K562 (cell line): ENCODE results near the gene NPPC. TPM values are rescaled to one million over a fixed set of nuclear protein-coding genes. Genes with fewer than 3 reads are reported as not detected.
A peak's percentile ranks its signal among the peaks of the same experiment; 100 is the strongest.

Source experiments
- AFF4 ChIP-seq: sonication (generic); formaldehyde crosslinking; IDR thresholded peaks from 2 replicates; pipeline ENCODE4 v1.8.0; 2023; ENCODE audit warnings: mild to moderate bottlenecking, missing genetic modification reagents
- ESRRA ChIP-seq: fragments of 450-650 bp; IDR thresholded peaks from 2 replicates; pipeline ENCODE4 v1.6.1; 2014; ENCODE audit warnings: low read depth, mild to moderate bottlenecking, moderate library complexity, borderline replicate concordance
- ILK ChIP-seq: fragments of 450-650 bp; IDR thresholded peaks from 2 replicates; pipeline ENCODE4 v1.6.1; 2016; ENCODE audit warnings: missing genetic modification characterization, low read depth, mild to moderate bottlenecking, missing compliant biosample characterization, moderate library complexity, borderline replicate concordance
- KDM4B ChIP-seq, 2 experiments: fragments of 450-650 bp in 1 of 2; sonication (generic) in 1 of 2; IDR thresholded peaks; 2 replicates each; pipeline ENCODE4 v1.6.1; 2016 to 2017; ENCODE audit warnings: borderline replicate concordance in 2 of 2, antibody characterized with exemption in 1 of 2, low read depth in 1 of 2, mild to moderate bottlenecking in 1 of 2
- NEUROD1 ChIP-seq: fragments of 150-350 bp; IDR thresholded peaks from 2 replicates; pipeline ENCODE4 v1.6.1; 2014; ENCODE audit warnings: borderline replicate concordance, low read length, low read depth; ENCODE audit not compliant: partially characterized antibody
- SLC30A9 ChIP-seq: fragments of 250-450 bp; sonication (Bioruptor Pico); IDR thresholded peaks from 2 replicates; pipeline ENCODE4 v1.8.0; 2022; ENCODE audit warnings: mild to moderate bottlenecking, moderate library complexity
- ZBTB11 ChIP-seq, 3 experiments: fragments of 200-800 bp in 1 of 3; fragments of 250-450 bp in 1 of 3; fragments of 450-650 bp in 1 of 3; sonication (Bioruptor Pico) in 1 of 3; sonication (Bioruptor generic) in 1 of 3; formaldehyde crosslinking in 1 of 3; IDR thresholded peaks; 2 replicates each; pipeline versions ENCODE4 v1.6.1 to v1.8.0; 2016 to 2022; ENCODE audit warnings: mild to moderate bottlenecking in 2 of 3, missing genetic modification characterization in 2 of 3, missing compliant biosample characterization in 1 of 3, moderate library complexity in 1 of 3
- polyA plus RNA-seq, 8 experiments: library from polyadenylated mRNA; depleted of rRNA in 4 of 8; stranded (reverse) in 5 of 8; unstranded in 3 of 8; fragments of >200 nt; fragmentation: Nextera tagmentation in 2 of 8; fragmentation: Illumina TruSeq in 1 of 8; extraction: Ambion mirVana in 2 of 8; extraction: Trizol in 1 of 8; gene quantifications; 2 replicates each; pipeline versions ENCODE4 v1.2.1 to v1.2.3, GENCODE V29; 2011 to 2014; ENCODE audit warnings: inconsistent platforms in 1 of 8, missing spikeins in 1 of 8
- total RNA-seq, 7 experiments: library from RNA; depleted of rRNA in 6 of 7; stranded (reverse); fragments of >200 nt in 6 of 7; fragmentation: Illumina TruSeq in 2 of 7; extraction: Trizol in 2 of 7; gene quantifications; 2 replicates each; pipeline versions ENCODE4 v1.2.1 to v1.2.3, GENCODE V29; 2011 to 2021; ENCODE audit warnings: low replicate concordance in 1 of 7

Gene NPPC
- total and polyA plus RNA-seq, 9 of the 15 experiments (the other 6 are each of a cell fraction or from before 2014, with no cell fraction given), result not detected

GRCh38 chr2:231961349-231962166 lies 35.4 kb upstream of the NPPC start, which contains the start of gene DIS3L2 (continued):
- TF ChIP-seq ZBTB11 (CRISPR knock-in tag; IDR thresholded peaks at IDR 0.05) (peak; percentile 66 to 95 (median 81); a peak in 5 of 6 replicates), ESRRA (peak; percentile 31; the same call in 1 of the 2 replicates), AFF4 (CRISPR knock-in tag) (0 out of 2 replicates have a peak, but pooled peaks have one; percentile 31), ILK (tag) (no peak), KDM4B (IDR thresholded peaks at IDR 0.05; ENCODE audit: borderline replicate concordance in 2 of 2, low read depth in 1 of 2) (peak in 1 of 2 experiments; percentile 56; a peak in 1 of 4 replicates), SLC30A9 (CRISPR knock-in tag) (no peak), NEUROD1 (no peak)
